Measurements from ENCODE around the gene ICAM1. TPM values are rescaled to one million over a fixed set of nuclear protein-coding genes. Genes with fewer than 3 reads are reported as not detected.

Gene ICAM1
- total and polyA plus RNA-seq, 2 of the 13 experiments (the other 11 are each of a cell fraction or from before 2014, with no cell fraction given) = 37.9 to 98.4 TPM

DNA sequence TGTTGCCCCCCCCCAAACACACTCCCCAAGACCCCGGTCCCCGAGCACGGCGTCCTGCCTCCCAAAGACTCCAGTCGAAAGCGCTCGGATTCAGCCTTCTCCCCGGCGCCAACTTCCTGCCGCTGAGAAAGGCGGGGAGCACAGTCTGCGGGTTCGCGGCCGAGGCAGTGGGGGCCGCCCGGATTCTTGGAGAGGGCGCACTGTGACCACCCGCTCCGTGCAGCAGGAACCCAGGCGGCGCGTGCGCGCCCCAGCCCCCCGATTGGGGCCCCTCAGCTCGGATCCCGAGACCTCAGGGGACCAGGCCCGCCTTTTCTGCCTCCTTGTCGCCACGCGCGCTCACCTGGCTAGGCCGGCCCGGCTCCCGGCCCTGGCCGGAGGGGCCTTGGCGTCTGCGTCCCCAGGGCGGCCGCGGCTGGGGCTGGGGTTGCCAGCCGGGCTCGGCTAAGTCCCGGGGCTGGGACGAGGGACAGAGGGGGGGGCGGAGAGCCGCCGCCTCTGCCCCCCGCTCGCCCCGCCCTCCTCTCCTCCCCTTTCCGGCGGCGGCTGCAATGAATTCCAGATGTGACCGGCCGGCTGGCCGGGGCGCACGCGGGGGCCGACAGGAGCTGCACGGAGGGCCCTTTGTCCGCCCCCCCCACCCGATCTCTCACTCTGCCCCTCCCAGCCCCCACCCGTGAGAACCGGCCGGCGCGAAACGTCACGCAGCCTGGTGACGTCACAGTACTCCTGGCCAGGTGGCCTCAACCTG, 39.9 kb upstream of the ICAM1 start, which contains the start of gene S1PR2 (continued):
- TF ChIP-seq ARID4A (CRISPR knock-in tag; IDR thresholded peaks at IDR 0.05; ENCODE audit: borderline replicate concordance) (peak; percentile 60), JARID2 (CRISPR knock-in tag; IDR thresholded peaks at IDR 0.05; ENCODE audit: insufficient replicate concordance) (no peak), HOXA3 (CRISPR knock-in tag; IDR thresholded peaks at IDR 0.05) (peak; percentile 40; the same call in 1 of the 2 replicates), ARNT (IDR thresholded peaks at IDR 0.05) (no peak)
- TF ChIP-seq, protein P1, sequence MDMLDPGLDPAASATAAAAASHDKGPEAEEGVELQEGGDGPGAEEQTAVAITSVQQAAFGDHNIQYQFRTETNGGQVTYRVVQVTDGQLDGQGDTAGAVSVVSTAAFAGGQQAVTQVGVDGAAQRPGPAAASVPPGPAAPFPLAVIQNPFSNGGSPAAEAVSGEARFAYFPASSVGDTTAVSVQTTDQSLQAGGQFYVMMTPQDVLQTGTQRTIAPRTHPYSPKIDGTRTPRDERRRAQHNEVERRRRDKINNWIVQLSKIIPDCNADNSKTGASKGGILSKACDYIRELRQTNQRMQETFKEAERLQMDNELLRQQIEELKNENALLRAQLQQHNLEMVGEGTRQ (IDR thresholded peaks at IDR 0.05; ENCODE audit: low read depth, low read length) = no peak
- TF ChIP-seq, protein P1 (CRISPR knock-in tag; IDR thresholded peaks at IDR 0.05; ENCODE audit: borderline replicate concordance) = no peak
- TF ChIP-seq, protein P2, sequence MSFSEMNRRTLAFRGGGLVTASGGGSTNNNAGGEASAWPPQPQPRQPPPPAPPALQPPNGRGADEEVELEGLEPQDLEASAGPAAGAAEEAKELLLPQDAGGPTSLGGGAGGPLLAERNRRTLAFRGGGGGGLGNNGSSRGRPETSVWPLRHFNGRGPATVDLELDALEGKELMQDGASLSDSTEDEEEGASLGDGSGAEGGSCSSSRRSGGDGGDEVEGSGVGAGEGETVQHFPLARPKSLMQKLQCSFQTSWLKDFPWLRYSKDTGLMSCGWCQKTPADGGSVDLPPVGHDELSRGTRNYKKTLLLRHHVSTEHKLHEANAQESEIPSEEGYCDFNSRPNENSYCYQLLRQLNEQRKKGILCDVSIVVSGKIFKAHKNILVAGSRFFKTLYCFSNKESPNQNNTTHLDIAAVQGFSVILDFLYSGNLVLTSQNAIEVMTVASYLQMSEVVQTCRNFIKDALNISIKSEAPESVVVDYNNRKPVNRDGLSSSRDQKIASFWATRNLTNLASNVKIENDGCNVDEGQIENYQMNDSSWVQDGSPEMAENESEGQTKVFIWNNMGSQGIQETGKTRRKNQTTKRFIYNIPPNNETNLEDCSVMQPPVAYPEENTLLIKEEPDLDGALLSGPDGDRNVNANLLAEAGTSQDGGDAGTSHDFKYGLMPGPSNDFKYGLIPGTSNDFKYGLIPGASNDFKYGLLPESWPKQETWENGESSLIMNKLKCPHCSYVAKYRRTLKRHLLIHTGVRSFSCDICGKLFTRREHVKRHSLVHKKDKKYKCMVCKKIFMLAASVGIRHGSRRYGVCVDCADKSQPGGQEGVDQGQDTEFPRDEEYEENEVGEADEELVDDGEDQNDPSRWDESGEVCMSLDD (CRISPR knock-in tag; IDR thresholded peaks at IDR 0.05; ENCODE audit: borderline replicate concordance) = 0 out of 2 replicates have a peak, but pooled peaks have one; percentile 33

Measured in HepG2 (cell line).